ENCODE results near the gene PRKAG2.

Gene PRKAG2

GRCh38 chr7:151769188-151769821 is 107.6 kb downstream of the PRKAG2 start:
- TF ChIP-seq CTCF (IDR thresholded peaks at IDR 0.05; ENCODE audit: low read depth, low read length) (no peak), MYC (IDR thresholded peaks at IDR 0.05; ENCODE audit: low read depth, low read length) (no peak)
- no peak for DNase-seq (ENCODE audit: low read depth)
- H3K4me3 ChIP-seq (ENCODE audit: low read depth, low read length), result no peak overlapping the region

GRCh38 chr7:151768805-151769187 is 108.1 kb downstream of the PRKAG2 start:
- H3K4me3 ChIP-seq (ENCODE audit: low read depth, low read length), result no peak overlapping the region
- DNase-seq (ENCODE audit: low read depth), result no peak
- TF ChIP-seq CTCF (IDR thresholded peaks at IDR 0.05; ENCODE audit: low read depth, low read length), result no peak
- TF ChIP-seq MYC (IDR thresholded peaks at IDR 0.05; ENCODE audit: low read depth, low read length), result no peak
- no peak for TF ChIP-seq POLR2A (IDR thresholded peaks at IDR 0.05; ENCODE audit: extremely low read depth, insufficient read length)

GRCh38 chr7:151767557-151767956 is 109.4 kb downstream of the PRKAG2 start:
- H3K4me3 ChIP-seq (ENCODE audit: low read depth, low read length), result no peak overlapping the region
- DNase-seq (ENCODE audit: low read depth), result no peak
- no peak for TF ChIP-seq CTCF (IDR thresholded peaks at IDR 0.05; ENCODE audit: low read depth, low read length)
- TF ChIP-seq MYC (IDR thresholded peaks at IDR 0.05; ENCODE audit: low read depth, low read length), result no peak
- no peak for TF ChIP-seq MAX (IDR thresholded peaks at IDR 0.05; ENCODE audit: low read depth, low read length)

GRCh38 chr7:151764056-151764920 is 112.6 kb downstream of the PRKAG2 start:
- TF ChIP-seq MAX (IDR thresholded peaks at IDR 0.05; ENCODE audit: low read depth, low read length), result no peak
- no peak for TF ChIP-seq MYC (IDR thresholded peaks at IDR 0.05; ENCODE audit: low read depth, low read length)
- no peak for TF ChIP-seq POLR2A (IDR thresholded peaks at IDR 0.05; ENCODE audit: extremely low read depth, insufficient read length)
- no peak for TF ChIP-seq CTCF (IDR thresholded peaks at IDR 0.05; ENCODE audit: low read depth, low read length)
- H3K4me3 ChIP-seq (ENCODE audit: low read depth, low read length), result no peak overlapping the region
- no peak for DNase-seq (ENCODE audit: low read depth)

GRCh38 chr7:151763420-151763984 is 113.4 kb downstream of the PRKAG2 start:
- no peak overlapping the region for H3K4me3 ChIP-seq (ENCODE audit: low read depth, low read length)
- TF ChIP-seq CTCF (IDR thresholded peaks at IDR 0.05; ENCODE audit: low read depth, low read length) (no peak), POLR2A (IDR thresholded peaks at IDR 0.05; ENCODE audit: extremely low read depth, insufficient read length) (no peak), MAX (IDR thresholded peaks at IDR 0.05; ENCODE audit: low read depth, low read length) (no peak), MYC (IDR thresholded peaks at IDR 0.05; ENCODE audit: low read depth, low read length) (no peak)
- no peak for DNase-seq (ENCODE audit: low read depth)

Measured in NB4 (cell line).